ENCODE measurements around the gene LIX1L.
"Not testable (repeated sequence)": the region's sequence is repeated elsewhere in the genome, so short reads cannot be mapped to it uniquely, and the experiment has no call there.

The LIX1L gene

DNA sequence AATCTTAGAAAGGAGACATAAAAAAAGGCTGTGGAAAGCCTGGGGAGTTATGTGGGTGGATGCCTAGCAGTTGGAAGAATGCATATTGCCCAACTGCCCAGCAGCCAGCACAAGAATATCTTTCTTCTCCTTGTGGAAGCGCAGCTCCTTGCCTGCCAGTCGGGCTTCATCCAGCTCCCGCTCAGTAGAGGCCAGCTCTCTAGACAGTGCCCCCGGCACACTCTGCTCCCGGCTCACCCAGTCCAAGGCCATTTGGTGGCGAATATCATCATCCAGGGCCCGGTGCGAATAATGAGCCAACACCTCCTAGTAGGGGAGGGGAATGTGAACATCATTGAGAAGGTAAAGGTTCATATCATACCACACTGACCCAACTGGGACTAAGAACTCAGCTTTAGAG, 21.6 kb downstream of the LIX1L start:
- no peak for DNase-seq (ENCODE audit: low read depth)

DNA sequence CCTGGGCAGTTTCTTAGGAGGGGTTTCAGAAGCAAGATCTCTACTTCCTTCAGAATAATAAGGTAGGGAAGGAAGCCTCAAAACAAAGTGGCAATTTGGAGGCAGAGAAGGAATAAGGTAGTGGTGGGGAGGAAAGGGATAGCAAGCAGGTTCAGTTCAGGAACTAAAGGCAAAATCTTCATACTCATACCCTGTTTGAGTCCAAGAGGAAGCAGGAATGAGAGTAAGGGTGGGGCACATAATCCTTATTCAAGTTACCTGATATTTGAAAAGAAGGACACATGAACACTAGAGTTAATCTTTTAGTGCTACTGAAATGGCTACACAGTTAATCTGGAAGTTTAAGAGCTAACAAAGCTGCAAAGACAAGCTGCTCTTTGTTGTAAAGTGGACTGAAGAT, 22.1 kb downstream of the LIX1L start:
- DNase-seq (ENCODE audit: low read depth): no peak

DNA sequence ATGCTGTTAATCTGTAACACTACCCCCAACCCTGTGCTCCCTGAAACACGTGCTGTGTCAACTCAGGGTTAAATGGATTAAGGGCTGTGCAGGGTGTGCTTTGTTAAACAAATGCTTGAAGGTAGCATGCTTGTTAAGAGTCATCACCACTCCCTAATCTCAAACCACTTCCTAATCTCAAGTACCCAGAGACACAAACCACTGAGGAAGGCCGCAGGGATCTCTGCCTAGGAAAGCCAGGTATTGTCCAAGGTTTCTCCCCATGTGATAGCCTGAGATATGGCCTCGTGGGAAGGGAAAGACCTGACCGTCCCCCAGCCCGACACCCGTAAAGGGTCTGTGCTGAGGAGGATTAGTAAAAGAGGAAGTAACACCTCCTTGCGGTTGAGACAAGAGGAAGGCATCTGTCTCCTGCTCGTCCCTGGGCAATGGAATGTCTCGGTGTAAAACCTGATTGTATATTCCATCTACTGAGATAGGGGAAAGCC, 25.3 kb downstream of the LIX1L start:
- not testable (repeated sequence) for DNase-seq (ENCODE audit: low read depth)

DNA sequence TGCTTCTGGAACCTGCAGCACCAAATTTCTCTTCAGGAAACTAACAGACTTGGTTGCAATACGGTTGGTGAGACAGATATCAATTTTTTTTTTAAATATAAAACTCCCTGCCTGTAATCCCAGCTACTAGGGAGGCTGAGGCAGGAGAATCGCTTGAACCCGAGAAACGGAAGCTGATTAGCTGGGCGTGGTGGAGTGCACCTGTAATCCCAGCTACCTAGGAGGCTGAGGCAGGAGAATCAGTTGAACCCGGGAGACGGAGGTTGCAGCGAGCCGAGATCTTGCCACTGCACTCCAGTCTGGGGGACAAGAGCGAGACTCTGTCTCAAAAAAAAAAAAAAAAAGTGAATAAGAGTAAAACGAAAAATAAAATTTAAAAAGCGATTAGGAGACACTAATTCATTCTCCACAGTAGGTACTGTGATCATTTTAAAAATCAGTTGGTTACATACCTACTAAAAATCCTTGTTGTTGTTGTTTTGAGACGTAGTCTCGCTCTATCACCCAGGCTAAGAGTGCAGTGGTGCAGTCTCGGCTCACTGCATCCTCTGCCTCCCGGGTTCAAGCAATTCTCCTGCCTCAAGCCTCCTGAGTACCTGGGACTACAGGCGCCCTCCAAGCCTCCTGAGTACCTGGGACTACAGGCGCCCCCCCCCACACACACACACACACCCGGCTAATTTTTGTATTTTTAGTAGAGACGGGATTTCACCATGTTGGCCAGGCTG, 29.7 kb downstream of the LIX1L start:
- no peak for DNase-seq (ENCODE audit: low read depth)

DNA sequence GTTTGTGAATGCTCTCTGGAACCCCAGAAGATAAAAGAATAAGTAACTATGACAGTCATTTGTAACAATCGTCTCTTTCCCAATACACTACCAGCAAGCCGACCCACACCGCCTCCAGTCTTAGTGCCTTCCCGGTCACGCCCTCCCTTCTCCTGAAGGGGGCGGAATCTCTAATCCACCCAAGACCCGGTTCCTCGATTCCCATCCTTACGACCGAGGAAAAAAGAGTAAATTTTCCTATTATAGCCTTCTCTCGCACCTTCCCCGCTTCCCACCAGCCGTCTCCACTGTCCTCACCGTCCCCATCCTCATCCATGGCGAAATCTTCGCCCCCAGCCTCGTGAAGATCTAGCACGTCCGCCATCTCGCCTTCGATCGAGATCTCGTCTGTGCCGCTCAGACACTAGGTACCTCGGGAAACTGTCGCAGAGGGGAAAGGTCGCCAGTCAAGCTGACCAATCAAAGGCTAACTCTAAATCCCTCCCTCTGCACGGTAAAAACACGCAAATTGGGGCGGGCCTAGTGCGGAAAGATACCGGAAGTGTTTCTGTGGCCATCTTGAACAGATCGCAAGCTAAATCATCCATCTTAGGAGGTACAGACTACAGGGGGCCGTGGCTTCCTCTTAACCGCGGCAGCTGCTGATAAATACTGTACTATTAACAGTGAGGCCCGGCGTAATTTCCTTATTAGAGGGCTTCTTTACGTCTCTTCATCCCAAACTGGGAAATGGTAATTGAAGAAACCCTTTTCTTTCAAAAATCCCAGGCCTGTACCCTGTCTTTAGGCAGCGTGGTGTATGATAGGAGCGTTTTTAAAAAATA, 30.5 kb downstream of the LIX1L start, which contains the start of gene RBM8A:
Gene RBM8A, minus strand, starts transcription at position 422 of the 824 bp plus-strand sequence. Its CDS starts 58 bp downstream, at position 364.
- peak; percentile 89 for DNase-seq (ENCODE audit: low read depth)

DNA sequence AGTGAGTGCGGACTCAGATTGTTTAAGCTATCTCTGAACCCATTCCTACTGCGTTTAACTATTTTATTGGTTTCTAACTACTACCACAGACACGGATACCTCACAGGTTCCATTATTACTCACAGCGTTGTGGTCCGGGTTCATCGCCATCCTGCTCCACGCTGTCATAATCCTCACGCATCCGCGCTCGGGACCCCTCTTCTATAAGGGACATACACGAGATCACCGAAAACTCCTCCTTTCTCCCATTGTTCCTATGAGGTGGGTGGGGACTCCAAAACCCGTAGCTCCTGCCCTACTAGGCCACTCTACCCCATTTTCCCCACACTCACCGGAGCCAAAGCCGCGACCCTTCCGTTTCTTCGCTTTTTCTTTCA, 31.1 kb downstream of the LIX1L start:
- DNase-seq (ENCODE audit: low read depth): no peak

DNA sequence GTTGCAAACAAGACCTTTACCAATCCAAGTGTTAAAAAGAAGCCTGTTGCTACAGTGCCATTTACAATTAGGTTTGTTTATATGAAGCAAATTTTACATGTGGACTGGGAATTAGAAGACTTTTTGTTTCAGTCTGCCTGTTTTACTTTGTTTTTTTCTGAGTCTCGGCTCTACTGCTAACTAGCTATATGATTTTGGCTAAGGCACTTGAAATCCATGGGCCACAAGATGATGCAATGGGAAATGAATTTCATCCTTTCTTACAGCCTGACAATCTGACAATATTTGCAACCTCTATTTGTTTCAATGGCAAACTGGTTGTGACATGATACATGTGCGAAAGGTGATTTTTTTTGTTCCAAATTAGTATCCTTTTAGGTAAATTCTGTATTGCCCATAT, 35.6 kb downstream of the LIX1L start:
- no peak for DNase-seq (ENCODE audit: low read depth)

DNA sequence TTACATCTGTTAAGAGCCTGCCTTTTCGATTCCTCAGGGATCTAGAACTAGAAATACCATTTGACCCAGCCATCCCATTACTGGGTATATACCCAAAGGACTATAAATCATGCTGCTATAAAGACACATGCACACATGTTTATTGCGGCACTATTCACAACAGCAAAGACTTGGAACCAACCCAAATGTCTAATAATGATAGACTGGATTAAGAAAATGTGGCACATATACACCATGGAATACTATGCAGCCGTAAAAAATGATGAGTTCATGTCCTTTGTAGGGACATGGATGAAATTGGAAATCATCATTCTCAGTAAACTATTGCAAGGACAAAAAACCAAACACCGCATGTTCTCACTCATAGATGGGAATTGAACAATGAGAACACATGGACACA, 37.5 kb downstream of the LIX1L start:
- DNase-seq (ENCODE audit: low read depth): not testable (repeated sequence)

DNA sequence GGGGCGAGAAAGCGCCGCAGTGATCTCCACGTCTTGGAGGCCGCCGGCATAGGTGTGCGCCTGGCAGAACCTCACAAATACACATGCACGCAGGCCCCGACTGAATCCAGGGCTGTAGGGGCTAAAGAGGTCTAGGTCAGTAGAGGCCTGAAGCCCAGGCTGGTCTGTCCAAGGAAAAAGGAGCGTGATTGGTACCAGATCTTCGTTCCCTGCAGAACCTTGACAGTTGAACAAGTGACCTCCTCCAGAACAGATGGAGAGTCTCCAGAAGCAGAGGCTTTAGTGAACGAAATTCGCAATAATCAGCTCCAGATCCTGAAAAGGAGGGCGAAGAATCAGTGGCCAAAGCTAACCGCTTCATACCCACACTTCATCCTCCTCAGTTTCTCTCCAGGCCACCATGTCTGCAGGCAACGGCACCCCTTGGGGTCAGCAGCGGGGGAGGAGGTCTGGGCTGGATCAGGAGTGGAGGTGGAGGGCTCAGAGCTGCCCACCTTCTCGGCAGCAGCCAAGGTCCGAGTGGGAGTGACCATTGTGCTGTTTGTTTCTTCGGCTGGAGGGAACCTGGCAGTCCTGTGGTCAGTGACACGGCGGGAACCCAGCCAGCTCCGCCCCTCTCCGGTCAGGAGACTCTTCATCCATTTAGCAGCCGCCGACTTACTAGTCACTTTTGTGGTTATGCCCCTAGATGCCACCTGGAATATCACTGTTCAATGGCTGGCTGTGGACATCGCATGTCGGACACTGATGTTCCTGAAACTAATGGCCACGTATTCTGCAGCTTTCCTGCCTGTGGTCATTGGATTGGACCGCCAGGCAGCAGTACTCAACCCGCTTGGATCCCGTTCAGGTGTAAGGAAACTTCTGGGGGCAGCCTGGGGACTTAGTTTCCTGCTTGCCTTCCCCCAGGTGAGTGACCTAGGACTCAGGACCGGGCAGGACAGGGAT, 38.6 kb downstream of the LIX1L start:
- DNase-seq (ENCODE audit: low read depth): no peak

DNA sequence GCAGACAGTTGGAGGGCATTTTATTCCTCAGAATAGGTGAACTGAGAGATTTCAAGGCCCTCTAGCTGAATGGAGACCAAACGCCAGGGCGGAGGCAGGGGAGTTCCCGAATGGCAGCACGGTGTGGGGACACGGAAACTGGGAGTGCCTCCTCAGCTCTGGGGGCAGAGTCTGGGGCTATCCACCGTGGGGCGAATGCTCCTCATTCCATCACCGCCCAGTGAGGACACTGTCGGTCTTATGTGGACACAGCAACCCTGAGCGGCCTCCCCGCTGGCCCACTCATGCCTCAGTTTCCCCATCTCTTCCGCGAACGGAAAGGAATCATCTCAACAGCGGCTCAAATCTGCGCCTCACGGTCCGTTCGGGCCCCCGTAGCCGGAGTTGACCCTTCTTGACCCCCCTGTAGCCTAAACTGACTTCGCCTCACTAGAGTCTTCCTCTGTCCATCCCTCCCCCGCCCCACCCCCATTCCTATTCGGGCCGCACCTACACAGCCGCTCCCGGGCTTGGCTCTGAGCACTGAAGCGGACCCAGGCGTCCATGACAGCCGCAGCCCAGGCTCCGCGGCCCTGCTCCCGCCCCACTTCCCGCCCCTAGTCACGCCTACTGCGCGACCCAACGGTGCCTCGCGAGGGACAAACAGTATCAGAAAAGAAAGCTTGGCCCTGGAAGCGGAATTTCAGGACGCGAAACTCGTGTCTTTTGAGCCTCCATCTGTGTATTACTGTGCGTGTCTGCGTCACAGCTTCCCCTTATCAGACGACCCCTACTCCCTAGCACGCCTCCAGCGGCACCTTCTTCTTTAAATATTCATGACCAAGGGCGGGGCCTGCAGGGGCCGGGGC, 39.4 kb downstream of the LIX1L start, which contains the start of gene PEX11B:
Gene PEX11B, minus strand, starts transcription at position 574 of the 848 bp plus-strand sequence. Its CDS starts 29 bp downstream, at position 545.
- peak; percentile 90 for DNase-seq (ENCODE audit: low read depth)

DNA sequence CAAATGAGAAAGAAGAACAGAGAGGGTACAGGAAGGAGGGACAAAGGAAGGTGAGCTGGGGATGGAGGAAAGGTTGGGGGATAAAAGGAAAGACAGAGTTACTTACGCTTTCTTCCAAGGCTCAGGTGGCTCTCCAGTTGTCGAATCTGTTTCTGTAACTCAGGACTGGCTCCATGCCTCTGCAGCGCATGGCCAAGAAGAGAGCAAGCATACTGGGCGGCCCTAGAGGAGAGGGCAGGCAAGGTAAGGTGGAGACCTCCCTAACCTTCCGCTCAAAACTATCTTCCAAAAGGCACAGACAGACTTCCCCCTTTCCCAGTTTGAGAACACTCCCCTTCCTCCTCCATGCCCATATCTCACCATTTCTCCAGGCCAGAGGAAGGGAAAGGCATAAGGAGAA, 40.2 kb downstream of the LIX1L start:
- DNase-seq (ENCODE audit: low read depth): no peak

DNA sequence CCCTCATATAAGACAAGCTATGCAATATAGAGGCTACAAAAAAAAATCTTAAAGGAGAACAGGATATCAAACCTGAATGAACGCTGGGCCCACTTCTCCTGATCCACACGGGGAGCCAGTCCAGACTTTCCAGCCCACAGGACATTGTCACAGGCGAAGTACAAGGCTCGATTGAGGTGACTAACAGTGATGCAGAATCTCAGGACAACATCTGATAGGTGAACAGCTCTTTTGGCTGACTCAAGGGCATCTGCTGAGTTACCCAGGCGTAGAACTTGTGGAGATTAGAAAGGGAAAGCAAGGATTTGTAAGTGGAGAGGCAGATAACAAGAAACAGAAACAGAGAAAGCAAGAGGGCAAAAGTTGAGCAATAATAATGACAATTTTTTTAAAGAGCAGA, 41.1 kb downstream of the LIX1L start:
- DNase-seq (ENCODE audit: low read depth): no peak

DNA sequence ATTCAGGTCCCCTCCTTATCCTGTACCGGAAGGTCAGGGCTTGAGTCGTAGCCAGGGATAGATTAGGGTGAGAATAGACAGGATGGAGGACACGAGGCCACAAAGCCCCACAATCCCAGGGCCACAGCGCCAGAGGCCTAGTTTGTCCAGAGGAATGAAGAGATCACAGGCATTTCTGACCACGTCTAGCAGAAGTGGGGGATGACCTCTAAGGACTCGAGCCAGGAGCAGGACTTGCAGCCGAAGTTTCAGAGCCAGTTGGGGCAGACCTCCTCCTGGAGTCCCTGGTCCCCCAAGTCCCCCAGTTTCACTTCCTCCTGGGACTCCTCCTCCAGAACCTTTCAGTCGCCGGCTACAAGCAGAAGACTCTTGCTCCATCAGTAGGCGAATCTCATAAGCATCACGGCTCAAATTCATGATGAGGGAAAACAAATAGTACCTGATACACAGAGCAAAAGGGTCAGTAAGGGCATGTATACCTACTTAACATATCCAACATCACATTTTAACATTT, 45.6 kb downstream of the LIX1L start:
- no peak for DNase-seq (ENCODE audit: low read depth)

DNA sequence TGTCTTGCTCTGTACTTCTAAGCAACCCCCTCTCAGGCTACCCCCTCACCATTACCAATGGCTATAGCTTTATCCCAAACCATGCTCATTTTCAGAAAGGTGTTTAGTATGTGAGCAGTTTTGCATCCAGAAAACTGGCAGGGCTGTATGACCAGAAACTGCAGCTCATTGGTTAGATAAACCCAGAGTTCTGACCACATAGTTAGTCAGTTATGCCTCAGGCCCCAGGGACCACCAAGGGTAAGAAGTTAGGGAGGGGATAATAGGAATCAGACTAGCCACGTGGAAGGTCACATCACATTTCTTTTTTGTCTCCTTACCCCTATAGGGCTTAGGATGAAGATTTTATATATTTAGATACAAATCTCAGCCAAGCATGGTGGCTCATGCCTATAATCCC, 49.2 kb downstream of the LIX1L start:
- no peak for DNase-seq (ENCODE audit: low read depth)

DNA sequence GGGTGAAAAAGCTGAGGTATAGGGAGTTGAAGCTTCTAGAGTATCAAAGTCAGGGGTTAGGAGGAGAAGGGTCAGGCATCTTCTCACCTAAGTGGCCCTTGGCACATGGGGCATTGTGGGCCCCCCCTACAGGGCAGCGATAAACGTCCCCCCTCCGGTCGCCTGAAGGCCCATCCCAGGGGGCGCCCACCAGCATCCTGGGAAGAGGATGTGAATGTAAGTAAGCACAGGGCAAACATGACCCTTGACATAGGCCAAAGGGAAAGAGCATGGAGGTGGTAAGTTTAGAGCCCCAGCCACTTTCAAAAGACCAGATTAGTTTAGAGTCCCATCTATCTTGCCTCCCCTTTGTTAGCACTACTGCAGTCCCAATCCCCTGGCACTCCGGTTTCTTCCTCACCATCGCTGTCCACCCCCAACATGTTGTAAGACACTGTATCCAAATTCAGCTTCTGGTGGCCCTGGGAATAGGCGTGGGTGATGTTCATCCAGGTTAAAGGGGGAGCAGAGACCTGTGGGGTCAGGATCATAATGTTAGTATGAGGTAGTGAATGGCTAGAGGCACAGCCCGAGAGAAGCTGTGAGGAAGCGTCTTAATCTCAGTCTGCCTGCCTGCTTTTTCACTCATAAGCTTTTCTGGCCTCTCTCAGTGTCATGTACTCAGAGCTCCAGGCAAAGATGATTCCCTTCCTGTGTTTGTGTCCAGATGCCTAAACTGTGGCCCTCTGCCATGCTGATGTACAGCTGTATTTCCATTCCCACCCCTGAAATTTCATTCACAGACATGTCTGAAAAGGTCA, 50.7 kb downstream of the LIX1L start:
- DNase-seq (ENCODE audit: low read depth): no peak

DNA sequence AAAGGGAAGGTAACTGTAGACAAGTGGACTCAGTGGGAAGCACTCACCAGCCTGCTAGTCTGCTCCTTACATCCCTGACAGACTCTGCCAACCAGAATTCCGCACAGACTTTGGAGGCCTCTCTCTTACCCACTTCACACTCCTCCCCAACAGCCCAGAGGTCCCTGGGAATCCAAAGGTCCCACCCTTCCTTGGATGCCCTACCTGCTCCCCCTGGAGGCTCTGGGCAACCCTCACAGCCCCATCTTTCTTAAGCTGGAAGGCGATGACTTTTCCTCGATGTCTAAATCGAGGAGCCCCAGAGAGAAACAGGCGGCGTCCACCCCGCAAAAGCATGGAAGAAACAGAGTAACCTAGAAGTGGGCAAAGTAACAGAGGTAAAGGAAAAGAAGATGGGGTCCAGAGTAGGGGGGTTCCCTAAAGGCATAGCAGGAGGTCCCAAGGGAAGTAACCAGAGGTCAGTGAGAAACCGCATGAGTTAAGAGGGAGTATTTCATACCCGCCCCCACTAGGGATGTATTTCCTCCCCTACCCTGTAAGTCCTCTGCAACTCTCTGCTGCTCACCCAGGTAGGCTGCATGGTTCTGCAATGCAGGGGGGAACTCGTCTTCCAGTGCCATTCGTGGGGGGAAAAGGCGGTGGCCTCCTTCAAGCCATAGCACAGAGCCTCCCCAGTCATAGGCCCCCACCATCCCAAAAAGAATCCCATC, 56.4 kb downstream of the LIX1L start:
- DNase-seq (ENCODE audit: low read depth): no peak

DNA sequence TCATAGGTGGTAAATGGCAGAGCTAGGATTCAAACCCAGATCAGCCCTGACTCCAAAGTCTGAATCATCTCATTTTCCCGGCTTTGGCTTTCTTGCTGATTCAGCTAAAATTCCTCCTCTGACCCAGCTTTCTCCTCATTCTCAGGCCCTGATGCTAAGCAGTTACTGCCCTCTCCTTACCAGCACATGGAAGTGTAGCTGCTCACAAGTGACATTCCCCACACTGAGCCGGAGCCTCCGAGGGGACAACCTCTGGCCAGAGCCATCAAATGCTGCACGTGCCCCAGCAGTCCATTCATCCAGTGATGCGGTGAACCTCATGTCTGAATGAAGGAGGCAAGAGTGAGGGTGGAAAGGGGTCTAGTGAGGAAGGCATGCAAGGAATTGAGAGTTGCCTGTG, 59.1 kb downstream of the LIX1L start:
- DNase-seq (ENCODE audit: low read depth): no peak

DNA sequence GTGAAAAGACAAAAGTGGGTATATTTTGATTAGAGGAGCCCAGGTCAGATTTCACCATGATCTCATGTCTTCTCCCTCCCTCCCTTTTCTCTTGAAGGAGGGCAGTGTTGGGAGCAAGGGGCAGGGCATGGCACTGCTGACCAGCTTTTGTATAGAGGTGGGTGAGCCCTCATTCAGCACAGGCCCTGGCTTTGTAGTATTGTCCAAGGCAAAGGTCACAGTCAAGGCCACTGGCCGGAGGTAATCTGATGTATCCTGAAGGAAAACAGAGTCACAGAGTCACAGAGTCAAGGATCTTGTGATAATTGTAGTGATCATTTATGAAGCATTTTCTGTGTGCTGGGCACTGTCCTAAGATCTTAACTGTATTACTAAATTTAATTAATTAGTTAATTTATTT, 59.8 kb downstream of the LIX1L start:
- DNase-seq (ENCODE audit: low read depth): no peak

DNA sequence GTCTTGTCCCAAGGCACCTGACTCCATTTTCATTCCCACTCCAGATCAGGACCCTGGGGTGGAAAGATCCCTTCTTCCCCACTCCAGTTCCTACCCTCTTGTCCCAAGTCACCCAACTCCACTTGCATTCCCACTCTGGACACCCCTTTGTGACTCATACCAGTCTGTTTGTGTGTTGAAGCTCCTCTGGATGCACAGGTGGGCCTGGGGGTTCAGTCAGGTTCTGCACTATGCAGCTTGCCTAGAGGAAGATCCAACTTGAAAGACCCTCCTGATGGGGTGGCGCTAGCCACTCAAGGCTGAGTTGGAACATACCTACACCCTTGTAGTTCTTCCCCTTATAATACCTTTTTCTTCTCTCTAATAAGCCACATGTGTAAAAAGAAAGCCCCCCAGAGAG, 62.3 kb downstream of the LIX1L start:
- DNase-seq (ENCODE audit: low read depth): no peak

All from activated gamma-delta T cell treated with anti-CD3 and anti-CD28 coated beads, Interleukin-2, amount 50 U/mL, for 16 hours (primary cell).